IMR-90 (cell line): ENCODE results near the gene HCLS1. TPM values are rescaled to one million over a fixed set of nuclear protein-coding genes. Genes with fewer than 3 reads are reported as not detected.
A peak's percentile ranks its signal among the peaks of the same experiment; 100 is the strongest.

ENCODE experiments used
- ATAC-seq: fragments of 200-7000 bp; cut with Tn5 transposase; 2 replicates; pipeline ENCODE4 v1.9.1; 2020; ENCODE audit warnings: low read depth, mild to moderate bottlenecking, moderate library complexity
- Bru-seq: library from RNA; stranded (reverse); fragments of 400-500 nt; gene quantifications from one replicate; lab custom pipeline; 2021; lab: Mats Ljungman, UMichigan
- BruChase-seq, 2 experiments: library from RNA; stranded (reverse); fragments of 400-500 nt; gene quantifications; one replicate each; lab custom pipeline; 2021; lab: Mats Ljungman, UMichigan
- BruUV-seq: library from RNA; stranded (reverse); fragments of 400-500 nt; replicated peaks from 2 replicates; lab custom pipeline; 2021; lab: Mats Ljungman, UMichigan
- CTCF ChIA-PET: fragments of 300-600 bp; formaldehyde crosslinking; extraction: SDS; loops from one replicate; lab custom pipeline; 2021; ENCODE audit warnings: antibody characterized with exemption; lab: Yijun Ruan, JAX
- POLR2A ChIA-PET: fragments of 300-600 bp; sonication (Branson Sonifier 250); formaldehyde crosslinking; loops from one replicate; lab custom pipeline; 2022; ENCODE audit warnings: antibody characterized with exemption; ENCODE audit not compliant: unreplicated experiment; lab: Charles Lee
- DNase-seq: peaks from one replicate; pipeline ENCODE4 v3.0.0; 2013
- H2AFZ ChIP-seq: replicated peaks from 2 replicates; pipeline ENCODE3; 2013; ENCODE audit warnings: low read length, mild to moderate bottlenecking; ENCODE audit not compliant: poor library complexity
- H2AK5ac ChIP-seq: 2 replicates; pipeline ENCODE4 v1.6.1; 2013; ENCODE audit warnings: low read depth, low read length, inconsistent platforms
- H2AK9ac ChIP-seq: replicated peaks from 2 replicates; pipeline ENCODE3; 2013; ENCODE audit warnings: mild to moderate bottlenecking, low read depth, low read length, moderate library complexity; ENCODE audit not compliant: poor library complexity
- H2BK120ac ChIP-seq: 2 replicates; pipeline ENCODE4 v1.6.1; 2013; ENCODE audit warnings: low read depth, low read length, inconsistent platforms
- H2BK15ac ChIP-seq: 3 replicates; pipeline ENCODE4 v1.6.1; 2013; ENCODE audit warnings: low read depth, low read length, inconsistent platforms
- H2BK20ac ChIP-seq: 2 replicates; pipeline ENCODE4 v1.6.1; 2013; ENCODE audit warnings: low read depth, mild to moderate bottlenecking, inconsistent platforms, low read length, moderate library complexity
- H2BK5ac ChIP-seq: 2 replicates; pipeline ENCODE4 v1.6.1; 2013; ENCODE audit warnings: mild to moderate bottlenecking, low read depth, low read length, inconsistent platforms; ENCODE audit not compliant: poor library complexity, severe bottlenecking
- H3K14ac ChIP-seq: replicated peaks from 2 replicates; pipeline ENCODE4 v1.6.1; 2013; ENCODE audit warnings: low read depth, low read length, inconsistent platforms
- H3K18ac ChIP-seq: 2 replicates; pipeline ENCODE4 v1.6.1; 2013; ENCODE audit warnings: low read depth, low read length, control low read depth
- H3K23ac ChIP-seq: 2 replicates; pipeline ENCODE4 v1.6.1; 2013; ENCODE audit warnings: low read depth, low read length, inconsistent platforms
- H3K27ac ChIP-seq: 2 replicates; pipeline ENCODE4 v1.5.1; 2013; ENCODE audit warnings: mild to moderate bottlenecking, control low read depth, low read length; ENCODE audit not compliant: insufficient read depth
- H3K27me3 ChIP-seq: 2 replicates; pipeline ENCODE4 v1.6.1; 2013; ENCODE audit warnings: low read length; ENCODE audit not compliant: control insufficient read depth, insufficient read depth
- H3K36me3 ChIP-seq: 2 replicates; pipeline ENCODE4 v1.6.1; 2013; ENCODE audit warnings: low read length, mixed read lengths; ENCODE audit not compliant: control insufficient read depth, insufficient read depth
- H3K4ac ChIP-seq: 2 replicates; pipeline ENCODE4 v1.6.1; 2013; ENCODE audit warnings: low read depth, low read length, inconsistent platforms
- H3K4me1 ChIP-seq: 2 replicates; pipeline ENCODE4 v1.6.1; 2013; ENCODE audit warnings: low read length, mixed read lengths; ENCODE audit not compliant: control insufficient read depth, insufficient read depth
- H3K4me2 ChIP-seq: 2 replicates; pipeline ENCODE4 v1.6.1; 2013; ENCODE audit warnings: low read depth, mild to moderate bottlenecking, control low read depth, low read length, moderate library complexity
- H3K4me3 ChIP-seq: 2 replicates; pipeline ENCODE4 v1.5.1; 2013; ENCODE audit warnings: low read depth, mild to moderate bottlenecking, control low read depth, low read length, moderate library complexity; ENCODE audit not compliant: insufficient read depth
- H3K56ac ChIP-seq: 2 replicates; pipeline ENCODE4 v1.6.1; 2013; ENCODE audit warnings: low read length, inconsistent platforms; ENCODE audit not compliant: insufficient read depth; ENCODE audit errors: extremely low read depth
- H3K79me1 ChIP-seq, 2 experiments: 2 replicates each; pipeline ENCODE4 v1.6.1; 2013; ENCODE audit warnings: low read length in 2 of 2, inconsistent platforms in 1 of 2, low read depth in 1 of 2
- H3K9ac ChIP-seq: 2 replicates; pipeline ENCODE4 v1.6.1; 2013; ENCODE audit warnings: low read depth, low read length, control low read depth
- H3K9me1 ChIP-seq: 2 replicates; pipeline ENCODE4 v1.6.1; 2013; ENCODE audit warnings: low read length, inconsistent platforms; ENCODE audit not compliant: insufficient read depth
- H3K9me3 ChIP-seq: 2 replicates; pipeline ENCODE4 v1.6.1; 2013; ENCODE audit warnings: low read length; ENCODE audit not compliant: control insufficient read depth, insufficient read depth
- H4K20me1 ChIP-seq: 2 replicates; pipeline ENCODE4 v1.6.1; 2013; ENCODE audit warnings: low read length, inconsistent platforms; ENCODE audit not compliant: insufficient read depth
- H4K5ac ChIP-seq: 2 replicates; pipeline ENCODE4 v1.6.1; 2013; ENCODE audit warnings: mild to moderate bottlenecking, low read depth, low read length, control low read depth
- H4K8ac ChIP-seq, 2 experiments: 2 replicates each; pipeline ENCODE4 v1.6.1; 2013; ENCODE audit warnings: low read depth in 2 of 2, low read length in 2 of 2, control low read depth in 1 of 2, inconsistent platforms in 1 of 2
- H4K91ac ChIP-seq: 2 replicates; pipeline ENCODE4 v1.6.1; 2013; ENCODE audit warnings: low read depth, low read length, inconsistent platforms; ENCODE audit not compliant: insufficient read depth
- BHLHE40 ChIP-seq: fragments of 150-350 bp; IDR thresholded peaks from 2 replicates; pipeline ENCODE4 v1.6.1; 2016; ENCODE audit warnings: mild to moderate bottlenecking, low read depth, low read length
- FOS ChIP-seq: fragments of 150-350 bp; IDR thresholded peaks from 2 replicates; pipeline ENCODE4 v1.6.1; 2016; ENCODE audit warnings: low read depth, low read length
- MAZ ChIP-seq: IDR thresholded peaks from 2 replicates; pipeline ENCODE4 v1.6.1; 2012; ENCODE audit warnings: low read depth, mild to moderate bottlenecking, low read length, improper control_type of control experiment, moderate library complexity, borderline replicate concordance
- NFE2L2 ChIP-seq: fragments of 150-350 bp; IDR thresholded peaks from 2 replicates; pipeline ENCODE4 v1.6.1; 2016; ENCODE audit warnings: low read depth, mild to moderate bottlenecking, low read length
- RAD21 ChIP-seq: IDR thresholded peaks from 2 replicates; pipeline ENCODE4 v1.6.1; 2012; ENCODE audit warnings: low read length, improper control_type of control experiment
- RCOR1 ChIP-seq: IDR thresholded peaks from 2 replicates; pipeline ENCODE4 v1.6.1; 2012; ENCODE audit warnings: mild to moderate bottlenecking, low read length, improper control_type of control experiment; ENCODE audit not compliant: insufficient replicate concordance
- RFX5 ChIP-seq: IDR thresholded peaks from 2 replicates; pipeline ENCODE4 v1.8.0; 2012; ENCODE audit warnings: low read depth, mild to moderate bottlenecking, low read length, moderate library complexity
- WGBS, 2 experiments: methylation state at CpG; one replicate each; pipeline versions ENCODE4 v1.1.5 to v1.1.7; 2013; ENCODE audit warnings: missing lambda C conversion rate in 2 of 2; ENCODE audit not compliant: insufficient read length in 1 of 2; ENCODE audit errors: extremely low coverage in 2 of 2; 5-methylcytosine and 5-hydroxymethylcytosine counted together
- dilution Hi-C: fragments of 300-500 bp; cut with HindIII; formaldehyde crosslinking; loops from one replicate; pipeline ENCODE4 v1.14.3; 2018; ENCODE audit warnings: low sequenced_read_pairs; ENCODE audit not compliant: unreplicated experiment
- in situ Hi-C: fragments of 300-500 bp; cut with MboI; formaldehyde crosslinking; loops from 3 replicates; pipeline ENCODE4 v1.14.3; 2019; ENCODE audit warnings: low sequenced_read_pairs, inconsistent platforms, mixed read lengths
- intact Hi-C: fragments of 100-400 bp; cut with micrococcal nuclease; formaldehyde crosslinking; loops from 2 replicates; pipeline ENCODE4 v1.10.0; 2022
- long read RNA-seq: library from polyadenylated mRNA; unstranded; transcript quantifications from one replicate; pipeline ENCODE4 v2.0.0, GENCODE V29; 2021; ENCODE audit not compliant: unreplicated experiment
- polyA plus RNA-seq, 3 experiments: library from polyadenylated mRNA; depleted of rRNA; stranded (reverse); fragments of >200 nt; gene quantifications; 2 replicates each; pipeline ENCODE4 v1.2.3, GENCODE V29; 2012; ENCODE audit warnings: low replicate concordance in 1 of 3
- total RNA-seq: library from RNA; depleted of rRNA; stranded (reverse); fragments of >200 nt; gene quantifications from 2 replicates; pipeline ENCODE4 v1.2.3, GENCODE V29; 2012; rRNA removed
- TF ChIP-seq, protein P1 (sequence below): fragments of 150-350 bp; IDR thresholded peaks from 2 replicates; pipeline ENCODE4 v1.6.1; 2017; ENCODE audit warnings: mild to moderate bottlenecking, antibody characterized with exemption, low read length, low read depth
- TF ChIP-seq, protein P2 (sequence below): conservative IDR thresholded peaks from 2 replicates; pipeline ENCODE4 v1.5.1; 2012; ENCODE audit warnings: mild to moderate bottlenecking, low read depth, low read length, improper control_type of control experiment
- TF ChIP-seq, protein P3 (sequence below): fragments of 150-350 bp; IDR thresholded peaks from 2 replicates; pipeline ENCODE4 v1.6.1; 2016; ENCODE audit warnings: low read depth, mild to moderate bottlenecking, low read length, moderate library complexity, borderline replicate concordance

HCLS1 gene, protein sequence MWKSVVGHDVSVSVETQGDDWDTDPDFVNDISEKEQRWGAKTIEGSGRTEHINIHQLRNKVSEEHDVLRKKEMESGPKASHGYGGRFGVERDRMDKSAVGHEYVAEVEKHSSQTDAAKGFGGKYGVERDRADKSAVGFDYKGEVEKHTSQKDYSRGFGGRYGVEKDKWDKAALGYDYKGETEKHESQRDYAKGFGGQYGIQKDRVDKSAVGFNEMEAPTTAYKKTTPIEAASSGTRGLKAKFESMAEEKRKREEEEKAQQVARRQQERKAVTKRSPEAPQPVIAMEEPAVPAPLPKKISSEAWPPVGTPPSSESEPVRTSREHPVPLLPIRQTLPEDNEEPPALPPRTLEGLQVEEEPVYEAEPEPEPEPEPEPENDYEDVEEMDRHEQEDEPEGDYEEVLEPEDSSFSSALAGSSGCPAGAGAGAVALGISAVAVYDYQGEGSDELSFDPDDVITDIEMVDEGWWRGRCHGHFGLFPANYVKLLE
- 0.54 and 0.56 TPM in 2 replicates for total RNA-seq
- 0.67 and 1.1 TPM in 2 replicates for polyA plus RNA-seq (2012; rRNA removed)
- polyA plus RNA-seq (2012; cell fraction: cytosol; rRNA removed) = 0.41 and 0.54 TPM in 2 replicates
- 1.0 and 2.6 TPM in 2 replicates for polyA plus RNA-seq (2012; cell fraction: nucleus; rRNA removed; ENCODE audit: low replicate concordance)
- Bru-seq, nascent RNA = percentile 31 among the genes with signal in this experiment
- percentile 21 among the genes with signal in this experiment for BruChase-seq, experiment 1, labeled RNA remaining after a 6-hour chase
- BruChase-seq, experiment 2, labeled RNA remaining after a 2-hour chase = percentile 24 among the genes with signal in this experiment
- long read RNA-seq = 0 reads

DNA sequence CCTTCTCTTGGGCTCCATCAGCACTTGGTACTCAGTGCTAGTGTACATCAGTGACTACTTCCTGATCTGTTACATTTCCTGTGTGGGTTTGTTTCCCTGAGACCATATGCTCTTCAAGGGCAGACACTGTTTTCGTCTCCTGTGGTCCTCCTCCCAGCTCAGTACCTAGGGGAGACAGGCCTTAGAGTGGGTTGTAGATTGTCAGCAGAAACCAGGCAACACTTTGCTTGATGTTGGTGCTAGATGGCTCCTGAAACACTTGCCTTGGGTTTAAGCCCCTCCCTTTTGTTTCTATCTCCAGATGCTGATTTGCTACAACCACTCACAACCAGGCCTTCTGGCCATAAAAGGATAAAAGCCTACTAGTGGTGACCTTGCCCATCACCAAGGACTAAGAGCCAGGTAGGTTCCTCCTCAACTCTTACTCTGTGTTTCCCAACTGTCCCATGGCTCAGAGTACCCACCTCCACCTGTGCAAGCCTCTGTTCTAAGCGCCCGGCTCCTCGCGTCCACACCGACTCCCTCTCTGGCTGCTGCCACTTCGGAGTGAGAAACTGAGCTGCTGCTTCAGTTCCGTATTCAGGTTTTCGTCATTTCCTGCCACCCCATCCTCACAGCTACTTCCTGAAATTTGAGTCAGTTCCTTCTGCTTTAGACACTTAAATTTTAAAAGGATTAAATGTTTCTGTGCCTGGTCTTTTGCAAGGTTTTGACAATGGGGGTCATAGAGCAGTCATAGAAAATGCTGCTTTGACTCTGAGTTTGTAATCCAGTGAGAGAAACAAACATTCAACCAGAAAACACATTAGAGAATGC is at the start of gene HCLS1:
Gene HCLS1, minus strand, starts transcription at position 548 of the 816 bp plus-strand sequence. CDS start 2,556 bp downstream, outside the sequence.
- dilution Hi-C loops = no loop called here
- Histone ChIP-seq H3K18ac (no peak within 1 kb of the TSS), H2BK20ac (no peak within 1 kb of the TSS), H2BK120ac (no peak within 1 kb of the TSS), H4K8ac (peak within 1 kb of the TSS; percentile 17 to 57; a peak in 2 of 4 replicates), H3K27me3 (no peaks in the 10 kb centered on the region), H2AFZ (no peak within 1 kb of the TSS), H2AK9ac (no peak within 1 kb of the TSS), H2BK15ac (no peak within 1 kb of the TSS), H4K20me1 (no peaks in the 10 kb centered on the region), H3K4me2 (no peak within 1 kb of the TSS), H3K9me3 (no peaks in the 10 kb centered on the region), H3K14ac (no peak within 1 kb of the TSS), H2BK5ac (no peak within 1 kb of the TSS), H4K91ac (no peak within 1 kb of the TSS), H3K36me3 (peaks cover 21% of the 10 kb centered on the region), H3K27ac (no peak within 1 kb of the TSS), H3K4me1 (no peaks in the 10 kb centered on the region), H3K56ac (no peak within 1 kb of the TSS), H3K23ac (no peak within 1 kb of the TSS), H3K9ac (no peak within 1 kb of the TSS), H3K79me1 (no peaks in the 10 kb centered on the region), H3K4ac (no peak within 1 kb of the TSS), H4K5ac (no peak within 1 kb of the TSS), H3K4me3 (no peak within 1 kb of the TSS), H2AK5ac (no peak within 1 kb of the TSS), H3K9me1 (peaks cover 6% of the 10 kb centered on the region; the same call in 1 of the 2 replicates)
- no peak for DNase-seq
- intact Hi-C loops = no loop called here
- ChIA-PET POLR2A (no interaction called here), CTCF (no interaction called here)
- in situ Hi-C loops = no loop called here
- WGBS, 2 experiments = 100% methylated on average over 6 of the region's 9 CpGs; no CpG with 5 or more reads in 1 of the 2 experiments
- BruUV-seq = no TSS peak
- ATAC-seq = no peak; the same call in none of the 2 replicates
- TF ChIP-seq RAD21 (no peak), BHLHE40 (no peak), RFX5 (no peak), NFE2L2 (no peak), RCOR1 (no peak), MAZ (no peak), FOS (no peak)
- TF ChIP-seq, protein P1, sequence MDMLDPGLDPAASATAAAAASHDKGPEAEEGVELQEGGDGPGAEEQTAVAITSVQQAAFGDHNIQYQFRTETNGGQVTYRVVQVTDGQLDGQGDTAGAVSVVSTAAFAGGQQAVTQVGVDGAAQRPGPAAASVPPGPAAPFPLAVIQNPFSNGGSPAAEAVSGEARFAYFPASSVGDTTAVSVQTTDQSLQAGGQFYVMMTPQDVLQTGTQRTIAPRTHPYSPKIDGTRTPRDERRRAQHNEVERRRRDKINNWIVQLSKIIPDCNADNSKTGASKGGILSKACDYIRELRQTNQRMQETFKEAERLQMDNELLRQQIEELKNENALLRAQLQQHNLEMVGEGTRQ = no peak
- TF ChIP-seq, protein P2, sequence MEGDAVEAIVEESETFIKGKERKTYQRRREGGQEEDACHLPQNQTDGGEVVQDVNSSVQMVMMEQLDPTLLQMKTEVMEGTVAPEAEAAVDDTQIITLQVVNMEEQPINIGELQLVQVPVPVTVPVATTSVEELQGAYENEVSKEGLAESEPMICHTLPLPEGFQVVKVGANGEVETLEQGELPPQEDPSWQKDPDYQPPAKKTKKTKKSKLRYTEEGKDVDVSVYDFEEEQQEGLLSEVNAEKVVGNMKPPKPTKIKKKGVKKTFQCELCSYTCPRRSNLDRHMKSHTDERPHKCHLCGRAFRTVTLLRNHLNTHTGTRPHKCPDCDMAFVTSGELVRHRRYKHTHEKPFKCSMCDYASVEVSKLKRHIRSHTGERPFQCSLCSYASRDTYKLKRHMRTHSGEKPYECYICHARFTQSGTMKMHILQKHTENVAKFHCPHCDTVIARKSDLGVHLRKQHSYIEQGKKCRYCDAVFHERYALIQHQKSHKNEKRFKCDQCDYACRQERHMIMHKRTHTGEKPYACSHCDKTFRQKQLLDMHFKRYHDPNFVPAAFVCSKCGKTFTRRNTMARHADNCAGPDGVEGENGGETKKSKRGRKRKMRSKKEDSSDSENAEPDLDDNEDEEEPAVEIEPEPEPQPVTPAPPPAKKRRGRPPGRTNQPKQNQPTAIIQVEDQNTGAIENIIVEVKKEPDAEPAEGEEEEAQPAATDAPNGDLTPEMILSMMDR = no peak
- TF ChIP-seq, protein P3, sequence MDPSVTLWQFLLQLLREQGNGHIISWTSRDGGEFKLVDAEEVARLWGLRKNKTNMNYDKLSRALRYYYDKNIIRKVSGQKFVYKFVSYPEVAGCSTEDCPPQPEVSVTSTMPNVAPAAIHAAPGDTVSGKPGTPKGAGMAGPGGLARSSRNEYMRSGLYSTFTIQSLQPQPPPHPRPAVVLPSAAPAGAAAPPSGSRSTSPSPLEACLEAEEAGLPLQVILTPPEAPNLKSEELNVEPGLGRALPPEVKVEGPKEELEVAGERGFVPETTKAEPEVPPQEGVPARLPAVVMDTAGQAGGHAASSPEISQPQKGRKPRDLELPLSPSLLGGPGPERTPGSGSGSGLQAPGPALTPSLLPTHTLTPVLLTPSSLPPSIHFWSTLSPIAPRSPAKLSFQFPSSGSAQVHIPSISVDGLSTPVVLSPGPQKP = no peak
